ENCODE results near the gene IQSEC3. TPM values are rescaled to one million over a fixed set of nuclear protein-coding genes. Genes with fewer than 3 reads are reported as not detected.

IQSEC3 gene
- total RNA-seq, 1 donor: 0.36 TPM

DNA sequence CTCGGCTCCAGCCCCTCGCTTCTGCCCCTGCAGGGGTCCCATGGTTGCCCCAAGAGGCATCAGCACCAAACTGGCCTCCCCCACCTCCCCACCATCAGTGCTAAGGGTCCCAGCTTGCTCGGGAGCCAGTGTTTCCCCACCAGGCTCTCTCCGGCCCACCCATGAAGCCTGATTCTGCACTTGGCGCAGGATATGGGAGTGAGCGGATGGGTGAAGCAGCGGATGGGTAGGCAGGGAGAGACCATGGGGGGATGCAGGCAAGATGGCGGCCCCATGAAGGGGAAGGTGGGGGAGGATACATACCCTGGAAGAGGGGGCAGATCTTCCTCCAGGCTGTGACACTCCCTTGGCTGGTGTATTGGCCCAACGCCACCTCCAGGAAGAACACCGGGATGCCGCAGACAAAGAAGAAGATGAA is 137.7 kb downstream of the IQSEC3 start:
- Histone ChIP-seq H3K36me3 (ENCODE audit: insufficient read depth, low read length) (no peaks in the 10 kb centered on the region), H3K27ac (ENCODE audit: low read depth, low read length) (no peak overlapping the region), H3K4me2 (ENCODE audit: insufficient read depth, low read length) (peak overlapping the region; percentile 61), H3K4me3 (ENCODE audit: insufficient read depth, low read length) (no peak overlapping the region), H3K4me1 (ENCODE audit: insufficient read depth, low read length) (no peaks in the 10 kb centered on the region), H3K79me2 (ENCODE audit: insufficient read depth, low read length) (no peaks in the 10 kb centered on the region), H4K20me1 (ENCODE audit: insufficient read depth, low read length) (no peaks in the 10 kb centered on the region), H3K27me3 (ENCODE audit: insufficient read depth, low read length) (peaks cover 70% of the 10 kb centered on the region), H3K9me3 (ENCODE audit: low read depth, low read length) (no peaks in the 10 kb centered on the region), H2AFZ (ENCODE audit: low read length) (no peak overlapping the region)
- DNase-seq (ENCODE audit: insufficient read length, low spot score, missing footprints): no peak
- TF ChIP-seq, protein P1, sequence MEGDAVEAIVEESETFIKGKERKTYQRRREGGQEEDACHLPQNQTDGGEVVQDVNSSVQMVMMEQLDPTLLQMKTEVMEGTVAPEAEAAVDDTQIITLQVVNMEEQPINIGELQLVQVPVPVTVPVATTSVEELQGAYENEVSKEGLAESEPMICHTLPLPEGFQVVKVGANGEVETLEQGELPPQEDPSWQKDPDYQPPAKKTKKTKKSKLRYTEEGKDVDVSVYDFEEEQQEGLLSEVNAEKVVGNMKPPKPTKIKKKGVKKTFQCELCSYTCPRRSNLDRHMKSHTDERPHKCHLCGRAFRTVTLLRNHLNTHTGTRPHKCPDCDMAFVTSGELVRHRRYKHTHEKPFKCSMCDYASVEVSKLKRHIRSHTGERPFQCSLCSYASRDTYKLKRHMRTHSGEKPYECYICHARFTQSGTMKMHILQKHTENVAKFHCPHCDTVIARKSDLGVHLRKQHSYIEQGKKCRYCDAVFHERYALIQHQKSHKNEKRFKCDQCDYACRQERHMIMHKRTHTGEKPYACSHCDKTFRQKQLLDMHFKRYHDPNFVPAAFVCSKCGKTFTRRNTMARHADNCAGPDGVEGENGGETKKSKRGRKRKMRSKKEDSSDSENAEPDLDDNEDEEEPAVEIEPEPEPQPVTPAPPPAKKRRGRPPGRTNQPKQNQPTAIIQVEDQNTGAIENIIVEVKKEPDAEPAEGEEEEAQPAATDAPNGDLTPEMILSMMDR (IDR thresholded peaks at IDR 0.05; ENCODE audit: extremely low read depth, low read depth, low read length): no peak

GRCh38 chr12:205026-205425 is 138.5 kb downstream of the IQSEC3 start:
- H3K4me3 ChIP-seq (ENCODE audit: insufficient read depth, low read length): no peak overlapping the region
- no peak for DNase-seq (ENCODE audit: insufficient read length, low spot score, missing footprints)
- H3K79me2 ChIP-seq (ENCODE audit: insufficient read depth, low read length): no peaks in the 10 kb centered on the region
- H3K27me3 ChIP-seq (ENCODE audit: insufficient read depth, low read length): peaks cover 72% of the 10 kb centered on the region
- H3K27ac ChIP-seq (ENCODE audit: low read depth, low read length): no peak overlapping the region
- no peak overlapping the region for H2AFZ ChIP-seq (ENCODE audit: low read length)
- no peaks in the 10 kb centered on the region for H3K4me1 ChIP-seq (ENCODE audit: insufficient read depth, low read length)
- no peak overlapping the region for H3K4me2 ChIP-seq (ENCODE audit: insufficient read depth, low read length)
- TF ChIP-seq, protein P1 (IDR thresholded peaks at IDR 0.05; ENCODE audit: extremely low read depth, low read depth, low read length): no peak
- H3K9me3 ChIP-seq (ENCODE audit: low read depth, low read length): no peaks in the 10 kb centered on the region
- H3K36me3 ChIP-seq (ENCODE audit: insufficient read depth, low read length): no peaks in the 10 kb centered on the region
- no peaks in the 10 kb centered on the region for H4K20me1 ChIP-seq (ENCODE audit: insufficient read depth, low read length)

DNA sequence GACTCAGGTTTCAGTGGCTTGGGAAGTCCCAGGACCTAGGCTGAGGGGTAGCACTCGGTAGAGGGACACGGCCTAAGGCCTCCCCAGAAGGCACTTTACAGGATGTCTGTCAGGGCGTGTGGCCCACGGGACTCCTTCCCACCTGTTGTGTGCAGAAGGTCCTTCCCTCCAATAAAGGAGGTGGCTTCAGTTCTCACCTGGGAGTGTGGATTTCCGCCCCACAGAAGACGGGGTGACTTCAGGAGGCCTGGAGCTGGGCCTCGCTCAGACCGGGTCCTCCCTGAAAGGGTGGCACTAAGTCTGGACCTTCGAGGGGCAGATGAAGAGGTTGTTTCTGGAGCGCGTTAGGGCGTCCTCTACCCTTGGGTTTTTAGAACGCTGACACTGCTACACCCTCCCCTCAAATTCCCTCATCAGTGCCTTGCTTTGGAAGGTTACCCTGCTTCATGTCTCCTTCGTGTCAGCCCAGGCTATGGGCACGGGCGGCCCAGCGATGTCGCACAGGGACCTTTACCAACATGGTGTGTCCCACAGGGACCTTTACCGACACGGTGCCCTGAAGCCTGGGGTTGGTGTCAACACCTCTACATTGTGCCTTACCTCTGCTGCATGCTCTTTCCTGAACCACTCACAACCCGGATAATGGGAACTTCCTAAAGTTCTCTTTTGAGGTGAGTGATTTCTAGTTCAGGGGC is 140.3 kb downstream of the IQSEC3 start:
- TF ChIP-seq, protein P1 (IDR thresholded peaks at IDR 0.05; ENCODE audit: extremely low read depth, low read depth, low read length): no peak
- no peaks in the 10 kb centered on the region for H3K36me3 ChIP-seq (ENCODE audit: insufficient read depth, low read length)
- H3K4me1 ChIP-seq (ENCODE audit: insufficient read depth, low read length): no peaks in the 10 kb centered on the region
- H2AFZ ChIP-seq (ENCODE audit: low read length): no peak overlapping the region
- no peaks in the 10 kb centered on the region for H4K20me1 ChIP-seq (ENCODE audit: insufficient read depth, low read length)
- DNase-seq (ENCODE audit: insufficient read length, low spot score, missing footprints): no peak
- no peaks in the 10 kb centered on the region for H3K79me2 ChIP-seq (ENCODE audit: insufficient read depth, low read length)
- H3K4me2 ChIP-seq (ENCODE audit: insufficient read depth, low read length): no peak overlapping the region
- H3K27ac ChIP-seq (ENCODE audit: low read depth, low read length): no peak overlapping the region
- H3K9me3 ChIP-seq (ENCODE audit: low read depth, low read length): no peaks in the 10 kb centered on the region
- H3K4me3 ChIP-seq (ENCODE audit: insufficient read depth, low read length): no peak overlapping the region
- peaks cover 79% of the 10 kb centered on the region for H3K27me3 ChIP-seq (ENCODE audit: insufficient read depth, low read length)

- Histone ChIP-seq H3K4me3 (ENCODE audit: insufficient read depth, low read length) (no peak overlapping the region), H3K27me3 (ENCODE audit: insufficient read depth, low read length) (peaks cover 79% of the 10 kb centered on the region), H2AFZ (ENCODE audit: low read length) (no peak overlapping the region), H3K9me3 (ENCODE audit: low read depth, low read length) (no peaks in the 10 kb centered on the region), H3K36me3 (ENCODE audit: insufficient read depth, low read length) (no peaks in the 10 kb centered on the region), H3K27ac (ENCODE audit: low read depth, low read length) (no peak overlapping the region), H3K4me2 (ENCODE audit: insufficient read depth, low read length) (no peak overlapping the region), H3K4me1 (ENCODE audit: insufficient read depth, low read length) (no peaks in the 10 kb centered on the region), H3K79me2 (ENCODE audit: insufficient read depth, low read length) (no peaks in the 10 kb centered on the region), H4K20me1 (ENCODE audit: insufficient read depth, low read length) (no peaks in the 10 kb centered on the region)
- TF ChIP-seq, protein P1 (IDR thresholded peaks at IDR 0.05; ENCODE audit: extremely low read depth, low read depth, low read length): no peak
- DNase-seq (ENCODE audit: insufficient read length, low spot score, missing footprints): no peak
These were observed 141.2 kb downstream of the IQSEC3 start for GRCh38 chr12:207804-208203.

All from osteoblast (primary cell).